Activated naive CD8-positive, alpha-beta T cell treated with anti-CD3 and anti-CD28 coated beads for 36 hours (primary cell): ENCODE results near the gene SLC2A6. TPM values are rescaled to one million over a fixed set of nuclear protein-coding genes. Genes with fewer than 3 reads are reported as not detected.
A peak's percentile ranks its signal among the peaks of the same experiment; 100 is the strongest.
"Not testable (repeated sequence)": the region's sequence is repeated elsewhere in the genome, so short reads cannot be mapped to it uniquely, and the experiment has no call there.

Experiments
- DNase-seq: peaks from one replicate; pipeline ENCODE4 v3.0.0; 2021
- H3K27ac Mint-ChIP-seq: one replicate; pipeline ENCODE4 v1.8.0; 2022; ENCODE audit warnings: mild to moderate bottlenecking, moderate library complexity, mixed read lengths
- H3K27me3 Mint-ChIP-seq: one replicate; pipeline ENCODE4 v1.8.0; 2022; ENCODE audit warnings: mild to moderate bottlenecking, mixed read lengths
- H3K36me3 Mint-ChIP-seq: one replicate; pipeline ENCODE4 v1.8.0; 2021; ENCODE audit warnings: mild to moderate bottlenecking, mixed read lengths
- H3K4me1 Mint-ChIP-seq: one replicate; pipeline ENCODE4 v1.8.0; 2021; ENCODE audit warnings: mixed read lengths
- H3K4me3 Mint-ChIP-seq: one replicate; pipeline ENCODE4 v1.8.0; 2022; ENCODE audit warnings: mild to moderate bottlenecking, moderate library complexity, mixed read lengths
- H3K9me3 Mint-ChIP-seq: one replicate; pipeline ENCODE4 v1.8.0; 2022; ENCODE audit warnings: mixed read lengths
- total RNA-seq, 2 experiments: library from RNA; stranded (reverse); gene quantifications; one replicate each; pipeline ENCODE4 v1.2.3, GENCODE V29; 2021

Gene SLC2A6
- total RNA-seq, 2 experiments from 2014 or later = 8.9 to 9.3 TPM

DNA sequence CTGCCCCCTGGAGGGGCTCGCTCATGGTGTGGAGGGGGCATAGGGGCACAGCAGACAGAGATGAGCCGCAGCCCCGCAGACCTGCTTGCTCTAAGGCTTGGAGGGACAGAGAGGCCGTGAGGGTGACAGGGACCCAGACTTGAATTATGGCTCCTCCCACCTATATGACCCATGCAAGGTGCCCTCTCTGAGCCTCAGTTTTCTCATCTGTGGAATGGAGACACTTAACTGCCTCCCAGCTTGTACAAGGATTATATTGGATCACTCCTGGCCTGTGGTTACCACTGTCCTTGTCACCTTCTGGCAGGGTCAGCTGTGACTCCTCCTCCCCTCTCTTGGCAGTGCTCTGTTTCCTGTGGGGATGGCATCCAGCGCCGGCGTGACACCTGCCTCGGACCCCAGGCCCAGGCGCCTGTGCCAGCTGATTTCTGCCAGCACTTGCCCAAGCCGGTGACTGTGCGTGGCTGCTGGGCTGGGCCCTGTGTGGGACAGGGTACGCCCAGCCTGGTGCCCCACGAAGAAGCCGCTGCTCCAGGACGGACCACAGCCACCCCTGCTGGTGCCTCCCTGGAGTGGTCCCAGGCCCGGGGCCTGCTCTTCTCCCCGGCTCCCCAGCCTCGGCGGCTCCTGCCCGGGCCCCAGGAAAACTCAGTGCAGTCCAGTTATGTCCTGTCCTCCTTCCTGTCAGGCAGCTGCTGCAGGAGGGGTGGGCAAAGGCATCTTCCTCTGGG, 23.8 kb downstream of the SLC2A6 start:
- no peak overlapping the region for H3K27ac Mint-ChIP-seq

DNA sequence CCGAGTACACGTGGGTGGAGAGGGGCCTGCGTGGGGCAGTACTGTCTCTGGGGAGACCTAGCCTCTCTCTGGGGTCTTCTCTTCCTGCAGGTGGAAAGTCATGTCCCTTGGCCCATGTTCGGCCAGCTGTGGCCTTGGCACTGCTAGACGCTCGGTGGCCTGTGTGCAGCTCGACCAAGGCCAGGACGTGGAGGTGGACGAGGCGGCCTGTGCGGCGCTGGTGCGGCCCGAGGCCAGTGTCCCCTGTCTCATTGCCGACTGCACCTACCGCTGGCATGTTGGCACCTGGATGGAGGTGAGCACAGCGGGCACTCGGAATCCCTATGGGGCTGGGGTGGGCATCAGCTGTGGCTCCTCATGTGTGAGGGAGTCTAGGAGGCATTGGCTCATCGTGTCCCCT, 24.6 kb downstream of the SLC2A6 start:
- Mint-ChIP-seq H3K9me3 (no peaks in the 10 kb centered on the region), H3K4me1 (peaks cover under 1% of the 10 kb centered on the region), H3K4me3 (no peak overlapping the region), H3K27me3 (no peaks in the 10 kb centered on the region), H3K27ac (no peak overlapping the region), H3K36me3 (no peaks in the 10 kb centered on the region)
- no peak for DNase-seq

More for the DNA sequence above, 23.8 kb downstream of the SLC2A6 start:
- Mint-ChIP-seq H3K27me3 (no peaks in the 10 kb centered on the region), H3K4me3 (no peak overlapping the region), H3K36me3 (no peaks in the 10 kb centered on the region), H3K9me3 (no peaks in the 10 kb centered on the region), H3K4me1 (peaks cover 2% of the 10 kb centered on the region)
- DNase-seq = no peak

DNA sequence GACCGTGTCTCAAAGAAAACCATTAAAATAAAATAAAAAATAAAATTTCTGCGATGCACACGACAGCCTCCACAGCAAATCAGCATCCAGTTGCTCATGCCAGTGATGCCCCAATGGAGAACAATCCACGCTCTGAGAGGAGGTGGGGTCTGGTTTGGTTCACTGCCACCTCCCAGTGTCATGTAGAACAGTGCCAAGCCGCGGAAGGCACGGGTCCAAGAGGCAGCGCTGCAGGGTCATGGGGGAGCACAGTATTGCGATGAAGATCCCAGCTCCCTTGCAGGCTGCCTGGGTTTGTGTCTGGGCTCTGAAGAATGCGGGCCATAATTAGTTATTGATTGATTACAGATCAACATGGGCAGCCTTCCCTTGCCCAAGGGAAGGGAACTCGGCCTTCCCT, 25.2 kb downstream of the SLC2A6 start:
- no peak overlapping the region for H3K4me3 Mint-ChIP-seq
- no peaks in the 10 kb centered on the region for H3K9me3 Mint-ChIP-seq
- no peaks in the 10 kb centered on the region for H3K27me3 Mint-ChIP-seq
- H3K4me1 Mint-ChIP-seq = no peaks in the 10 kb centered on the region
- H3K36me3 Mint-ChIP-seq = no peaks in the 10 kb centered on the region
- no peak for DNase-seq
- no peak overlapping the region for H3K27ac Mint-ChIP-seq

DNA sequence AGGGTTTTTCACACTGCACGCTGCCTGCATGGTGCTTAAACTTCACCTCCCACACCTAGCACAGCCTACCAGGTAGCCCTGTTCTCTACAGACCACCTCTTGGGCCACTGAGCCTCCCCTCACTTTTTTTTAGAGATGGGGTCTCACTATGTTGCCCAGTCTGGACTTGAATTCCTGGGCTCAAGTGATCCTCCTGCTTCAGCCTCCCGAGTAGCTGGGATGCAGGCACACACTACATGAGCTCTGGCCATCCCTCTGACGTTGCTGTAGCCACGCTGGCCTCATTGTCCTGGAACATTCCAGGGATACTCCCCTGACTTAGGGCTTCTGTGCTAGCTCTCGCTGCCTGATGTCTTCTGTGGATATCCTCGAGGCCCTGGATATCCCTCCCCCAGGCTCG, 26.3 kb downstream of the SLC2A6 start:
- H3K36me3 Mint-ChIP-seq = no peaks in the 10 kb centered on the region
- no peaks in the 10 kb centered on the region for H3K9me3 Mint-ChIP-seq
- no peaks in the 10 kb centered on the region for H3K27me3 Mint-ChIP-seq
- no peak for DNase-seq
- no peak overlapping the region for H3K4me3 Mint-ChIP-seq
- no peaks in the 10 kb centered on the region for H3K4me1 Mint-ChIP-seq
- H3K27ac Mint-ChIP-seq = no peak overlapping the region

DNA sequence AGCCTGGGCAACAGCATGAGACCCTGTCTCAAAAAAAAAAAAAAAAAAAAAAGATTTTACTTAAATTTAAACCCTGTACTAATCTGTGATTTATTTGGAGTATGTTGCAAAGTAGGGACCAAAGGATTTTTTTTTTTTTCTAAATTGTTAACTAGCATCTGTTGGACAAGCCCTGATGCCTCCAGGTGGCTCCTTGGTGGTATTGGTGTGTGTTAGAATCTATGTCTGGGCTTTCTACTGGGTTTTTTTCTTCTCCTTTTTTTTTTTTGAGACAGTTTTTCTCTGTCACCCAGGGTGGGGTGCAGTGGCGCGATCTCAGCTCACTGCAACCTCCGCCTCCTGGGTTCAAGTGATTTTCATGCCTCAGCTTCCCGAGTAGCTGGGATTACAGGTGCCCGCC, 27.0 kb downstream of the SLC2A6 start:
- not testable (repeated sequence) for H3K36me3 Mint-ChIP-seq, H3K4me3 Mint-ChIP-seq, H3K9me3 Mint-ChIP-seq, H3K27me3 Mint-ChIP-seq, H3K4me1 Mint-ChIP-seq, H3K27ac Mint-ChIP-seq, DNase-seq

DNA sequence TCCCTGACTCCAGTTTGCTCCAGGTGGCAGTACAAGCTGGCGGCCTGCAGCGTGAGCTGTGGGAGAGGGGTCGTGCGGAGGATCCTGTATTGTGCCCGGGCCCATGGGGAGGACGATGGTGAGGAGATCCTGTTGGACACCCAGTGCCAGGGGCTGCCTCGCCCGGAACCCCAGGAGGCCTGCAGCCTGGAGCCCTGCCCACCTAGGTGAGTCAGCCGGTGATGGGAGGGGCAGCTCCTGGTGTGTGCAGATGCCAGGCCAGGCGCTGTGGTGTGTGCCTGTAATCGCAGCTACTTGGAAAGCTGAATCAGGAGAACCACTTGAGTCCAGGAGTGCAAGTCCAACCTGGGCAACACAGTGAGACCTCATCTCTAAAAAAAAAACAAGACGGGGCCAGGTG, 29.1 kb downstream of the SLC2A6 start:
- H3K27me3 Mint-ChIP-seq = no peaks in the 10 kb centered on the region
- no peaks in the 10 kb centered on the region for H3K9me3 Mint-ChIP-seq
- no peaks in the 10 kb centered on the region for H3K36me3 Mint-ChIP-seq
- H3K4me1 Mint-ChIP-seq = no peaks in the 10 kb centered on the region
- H3K27ac Mint-ChIP-seq = no peak overlapping the region
- H3K4me3 Mint-ChIP-seq = no peak overlapping the region
- DNase-seq = no peak

GRCh38 chr9:133448487-133448972, 30.4 kb downstream of the SLC2A6 start:
- Mint-ChIP-seq H3K27me3 (no peaks in the 10 kb centered on the region), H3K9me3 (no peaks in the 10 kb centered on the region), H3K27ac (no peak overlapping the region), H3K4me3 (no peak overlapping the region), H3K36me3 (no peaks in the 10 kb centered on the region), H3K4me1 (no peaks in the 10 kb centered on the region)
- no peak for DNase-seq

DNA sequence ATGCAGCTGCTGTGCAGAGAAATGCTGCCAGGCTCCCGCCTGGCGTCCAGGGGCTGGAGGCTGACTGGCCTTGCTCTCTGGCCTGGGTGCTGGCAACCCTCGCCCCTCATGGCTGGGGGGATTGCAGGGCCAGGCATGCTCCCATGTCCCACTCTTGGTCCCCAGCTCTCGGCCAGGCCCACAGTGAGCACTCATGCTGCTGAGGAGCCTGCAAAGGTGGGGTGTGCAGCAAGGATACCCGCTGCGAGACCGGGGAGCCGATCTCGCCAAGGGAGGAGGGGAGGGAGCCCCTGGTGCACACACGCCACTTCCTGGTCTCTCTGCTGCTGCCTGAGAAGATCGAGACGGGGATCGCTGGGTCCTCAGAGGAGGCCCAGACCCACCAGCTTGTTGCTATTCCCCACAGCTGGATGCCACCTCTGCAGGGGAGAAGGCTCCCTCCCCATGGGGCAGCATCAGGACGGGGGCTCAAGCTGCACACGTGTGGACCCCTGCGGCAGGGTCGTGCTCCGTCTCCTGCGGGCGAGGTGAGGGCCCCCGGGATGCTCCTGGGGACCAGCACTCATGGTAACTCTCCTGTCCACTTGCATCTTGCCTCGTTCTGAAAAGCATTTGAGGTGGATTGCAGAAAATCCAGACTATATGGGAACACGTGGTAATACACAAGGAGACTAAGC, 33.5 kb downstream of the SLC2A6 start:
- no peak for DNase-seq
- H3K4me1 Mint-ChIP-seq = no peaks in the 10 kb centered on the region
- no peaks in the 10 kb centered on the region for H3K36me3 Mint-ChIP-seq
- no peak overlapping the region for H3K27ac Mint-ChIP-seq
- no peak overlapping the region for H3K4me3 Mint-ChIP-seq
- no peaks in the 10 kb centered on the region for H3K9me3 Mint-ChIP-seq
- no peaks in the 10 kb centered on the region for H3K27me3 Mint-ChIP-seq

DNA sequence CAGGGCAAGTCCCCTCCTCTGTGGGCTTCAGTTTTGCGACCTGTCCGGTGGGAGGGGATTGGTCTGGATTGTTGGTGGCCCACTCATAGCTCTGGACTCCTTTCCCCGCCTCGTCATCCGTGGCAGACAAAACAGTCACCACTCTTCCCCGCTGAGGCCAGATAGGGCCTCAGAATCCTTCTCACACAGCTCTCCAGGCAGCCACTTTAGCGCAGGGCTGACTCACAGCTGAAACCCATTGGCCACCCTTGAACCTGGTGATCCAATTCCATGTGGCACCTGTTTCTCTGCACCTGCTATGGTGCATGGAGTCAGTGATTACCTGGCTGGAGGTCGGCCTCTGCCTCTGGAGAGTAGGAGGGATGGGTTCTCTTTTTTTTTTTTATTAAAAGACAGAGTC, 34.9 kb downstream of the SLC2A6 start:
- H3K9me3 Mint-ChIP-seq = no peaks in the 10 kb centered on the region
- no peak overlapping the region for H3K27ac Mint-ChIP-seq
- H3K27me3 Mint-ChIP-seq = no peaks in the 10 kb centered on the region
- H3K4me3 Mint-ChIP-seq = no peak overlapping the region
- DNase-seq = no peak
- H3K4me1 Mint-ChIP-seq = peaks cover 4% of the 10 kb centered on the region
- H3K36me3 Mint-ChIP-seq = no peaks in the 10 kb centered on the region

DNA sequence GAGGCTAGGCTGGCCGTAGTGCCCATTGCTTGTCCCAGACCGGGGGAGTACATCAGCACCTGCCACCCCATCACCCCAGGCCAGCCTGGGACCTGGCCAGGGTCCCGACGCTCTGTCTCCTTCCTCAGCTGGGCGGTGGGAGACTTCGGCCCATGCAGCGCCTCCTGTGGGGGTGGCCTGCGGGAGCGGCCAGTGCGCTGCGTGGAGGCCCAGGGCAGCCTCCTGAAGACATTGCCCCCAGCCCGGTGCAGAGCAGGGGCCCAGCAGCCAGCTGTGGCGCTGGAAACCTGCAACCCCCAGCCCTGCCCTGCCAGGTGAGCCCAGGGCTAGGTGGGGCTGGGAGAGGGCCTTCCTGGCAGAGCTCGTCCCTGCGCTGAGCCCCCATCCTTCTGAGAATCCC, 35.7 kb downstream of the SLC2A6 start:
- Mint-ChIP-seq H3K4me1 (peaks cover 4% of the 10 kb centered on the region), H3K4me3 (no peak overlapping the region), H3K9me3 (no peaks in the 10 kb centered on the region), H3K27ac (no peak overlapping the region), H3K36me3 (no peaks in the 10 kb centered on the region), H3K27me3 (no peaks in the 10 kb centered on the region)
- no peak for DNase-seq

GRCh38 chr9:133441571-133441970, 37.3 kb downstream of the SLC2A6 start:
- H3K27ac Mint-ChIP-seq = no peak overlapping the region
- H3K4me3 Mint-ChIP-seq = no peak overlapping the region
- no peaks in the 10 kb centered on the region for H3K9me3 Mint-ChIP-seq
- no peaks in the 10 kb centered on the region for H3K27me3 Mint-ChIP-seq
- H3K36me3 Mint-ChIP-seq = no peaks in the 10 kb centered on the region
- no peak for DNase-seq
- peaks cover 4% of the 10 kb centered on the region for H3K4me1 Mint-ChIP-seq

- Mint-ChIP-seq H3K36me3 (no peaks in the 10 kb centered on the region), H3K27ac (no peak overlapping the region), H3K27me3 (no peaks in the 10 kb centered on the region), H3K4me3 (no peak overlapping the region), H3K9me3 (no peaks in the 10 kb centered on the region), H3K4me1 (peaks cover 4% of the 10 kb centered on the region)
- DNase-seq = no peak
Observed at GRCh38 chr9:133440874-133441273, 38.0 kb downstream of the SLC2A6 start.

DNA sequence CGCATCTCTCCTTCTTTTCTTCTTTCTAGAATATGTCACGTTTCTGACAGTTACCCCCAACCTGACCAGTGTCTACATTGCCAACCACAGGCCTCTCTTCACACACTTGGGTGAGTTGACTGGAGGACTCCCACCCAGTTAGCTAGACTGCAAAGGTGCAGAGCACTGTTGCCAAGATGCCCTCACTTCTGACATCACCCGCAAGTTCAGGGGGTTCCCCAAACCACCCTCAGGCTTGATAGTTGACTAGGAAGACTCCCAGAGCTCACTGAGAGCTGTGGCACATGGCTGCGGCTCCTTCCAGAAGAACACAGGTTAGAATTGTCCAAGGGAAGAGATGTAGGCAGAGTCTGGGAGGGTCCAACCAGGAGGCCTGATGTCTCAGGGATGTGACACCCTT, 39.6 kb downstream of the SLC2A6 start:
- Mint-ChIP-seq H3K36me3 (no peaks in the 10 kb centered on the region), H3K27me3 (no peaks in the 10 kb centered on the region), H3K27ac (peak overlapping the region; percentile 25), H3K9me3 (no peaks in the 10 kb centered on the region), H3K4me1 (peaks cover 4% of the 10 kb centered on the region), H3K4me3 (no peak overlapping the region)
- no peak for DNase-seq

GRCh38 chr9:133437753-133438531, 41.0 kb downstream of the SLC2A6 start:
- no peaks in the 10 kb centered on the region for H3K27me3 Mint-ChIP-seq
- no peak overlapping the region for H3K27ac Mint-ChIP-seq
- no peaks in the 10 kb centered on the region for H3K36me3 Mint-ChIP-seq
- H3K9me3 Mint-ChIP-seq = no peaks in the 10 kb centered on the region
- DNase-seq = no peak
- no peak overlapping the region for H3K4me3 Mint-ChIP-seq
- peaks cover 4% of the 10 kb centered on the region for H3K4me1 Mint-ChIP-seq

- DNase-seq = no peak
- Mint-ChIP-seq H3K9me3 (no peaks in the 10 kb centered on the region), H3K4me1 (peaks cover 4% of the 10 kb centered on the region), H3K27me3 (no peaks in the 10 kb centered on the region), H3K36me3 (no peaks in the 10 kb centered on the region), H3K27ac (no peak overlapping the region), H3K4me3 (no peak overlapping the region)
Observed at GRCh38 chr9:133436681-133437080, 42.2 kb downstream of the SLC2A6 start.
